CD4-positive, alpha-beta T cell treated with Interleukin-6 for 4 hours (primary cell): ENCODE results near the gene KLHL22.
A peak's percentile ranks its signal among the peaks of the same experiment; 100 is the strongest.

Experiments used
- DNase-seq: peaks from one replicate; pipeline ENCODE4 v3.0.0-alpha.2; 2020; ENCODE audit warnings: mixed read lengths

Gene KLHL22

GRCh38 chr22:20442485-20443284 lies 52.9 kb downstream of the KLHL22 start:
- DNase-seq: no peak

GRCh38 chr22:20441631-20442484 lies 53.7 kb downstream of the KLHL22 start:
- no peak for DNase-seq

- DNase-seq: peak; percentile 1
Observed at GRCh38 chr22:20440637-20441591, 54.7 kb downstream of the KLHL22 start.

- DNase-seq: no peak
Observed at GRCh38 chr22:20439928-20440575, 55.5 kb downstream of the KLHL22 start.

- no peak for DNase-seq
Observed at GRCh38 chr22:20439556-20439927, 56.1 kb downstream of the KLHL22 start.

GRCh38 chr22:20438678-20439492 lies 56.7 kb downstream of the KLHL22 start:
- no peak for DNase-seq

- no peak for DNase-seq
Observed at GRCh38 chr22:20438427-20438677, 57.2 kb downstream of the KLHL22 start.

GRCh38 chr22:20437613-20438426 lies 57.8 kb downstream of the KLHL22 start, which contains the start of gene SCARF2:
Gene SCARF2, minus strand, starts transcription at chr22:20437825. Its CDS starts 71 bp downstream, at chr22:20437754.
- no peak for DNase-seq

- peak; percentile 28 for DNase-seq
Observed at GRCh38 chr22:20436768-20437612, 58.6 kb downstream of the KLHL22 start.

- peak; percentile 16 for DNase-seq
Observed at GRCh38 chr22:20436307-20436767, 59.3 kb downstream of the KLHL22 start.

- DNase-seq: no peak
Observed at GRCh38 chr22:20435436-20436306, 59.9 kb downstream of the KLHL22 start.

GRCh38 chr22:20434773-20435172 lies 60.8 kb downstream of the KLHL22 start:
- DNase-seq: no peak

- DNase-seq: no peak
Observed at GRCh38 chr22:20434264-20434751, 61.3 kb downstream of the KLHL22 start.

GRCh38 chr22:20433686-20434241 lies 61.8 kb downstream of the KLHL22 start:
- no peak for DNase-seq

GRCh38 chr22:20433191-20433590 lies 62.4 kb downstream of the KLHL22 start:
- DNase-seq: no peak

GRCh38 chr22:20432244-20432686 lies 63.3 kb downstream of the KLHL22 start:
- no peak for DNase-seq

GRCh38 chr22:20431511-20432192 lies 63.9 kb downstream of the KLHL22 start:
- no peak for DNase-seq
